ENCODE results near the gene PDIA5. TPM values are rescaled to one million over a fixed set of nuclear protein-coding genes. Genes with fewer than 3 reads are reported as not detected.

PDIA5 gene
- polyA plus RNA-seq, 1 donor from 2014 or later: 1.4 TPM

DNA sequence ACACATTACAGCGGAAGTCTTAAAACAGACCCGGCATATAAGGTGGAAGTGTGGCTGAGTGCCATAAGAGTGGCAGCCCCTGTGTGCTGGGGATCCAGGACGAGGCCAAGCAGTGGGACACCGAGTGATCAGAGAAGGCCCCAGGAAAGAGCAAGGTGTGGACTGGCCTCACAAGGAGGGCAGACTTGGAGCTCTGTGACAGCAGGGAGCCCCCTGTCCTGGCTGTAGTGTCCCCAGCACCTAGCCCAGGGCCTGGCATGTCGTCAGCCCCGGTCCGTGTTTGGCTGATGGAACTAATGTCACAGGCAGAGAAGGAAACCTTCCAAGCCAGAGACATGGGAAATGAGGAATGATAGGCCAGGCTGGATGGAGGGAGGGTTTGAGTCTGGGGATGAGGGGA, 4.8 kb downstream of the PDIA5 start:
- H3K36me3 ChIP-seq (ENCODE audit: insufficient read depth, low read length): no peaks in the 10 kb centered on the region
- H3K27ac ChIP-seq (ENCODE audit: low read length): no peak overlapping the region
- H3K9me2 ChIP-seq (ENCODE audit: insufficient read depth, low read length): no peaks in the 10 kb centered on the region
- TF ChIP-seq RAD21 (conservative IDR thresholded peaks at IDR 0.05): no peak
- no peak for TF ChIP-seq EZH2 (IDR thresholded peaks at IDR 0.05; ENCODE audit: borderline replicate concordance, insufficient read depth, low read length, poor library complexity, severe bottlenecking)
- no peak for TF ChIP-seq SMC3 (conservative IDR thresholded peaks at IDR 0.05; ENCODE audit: poor library complexity)
- TF ChIP-seq, protein P1, sequence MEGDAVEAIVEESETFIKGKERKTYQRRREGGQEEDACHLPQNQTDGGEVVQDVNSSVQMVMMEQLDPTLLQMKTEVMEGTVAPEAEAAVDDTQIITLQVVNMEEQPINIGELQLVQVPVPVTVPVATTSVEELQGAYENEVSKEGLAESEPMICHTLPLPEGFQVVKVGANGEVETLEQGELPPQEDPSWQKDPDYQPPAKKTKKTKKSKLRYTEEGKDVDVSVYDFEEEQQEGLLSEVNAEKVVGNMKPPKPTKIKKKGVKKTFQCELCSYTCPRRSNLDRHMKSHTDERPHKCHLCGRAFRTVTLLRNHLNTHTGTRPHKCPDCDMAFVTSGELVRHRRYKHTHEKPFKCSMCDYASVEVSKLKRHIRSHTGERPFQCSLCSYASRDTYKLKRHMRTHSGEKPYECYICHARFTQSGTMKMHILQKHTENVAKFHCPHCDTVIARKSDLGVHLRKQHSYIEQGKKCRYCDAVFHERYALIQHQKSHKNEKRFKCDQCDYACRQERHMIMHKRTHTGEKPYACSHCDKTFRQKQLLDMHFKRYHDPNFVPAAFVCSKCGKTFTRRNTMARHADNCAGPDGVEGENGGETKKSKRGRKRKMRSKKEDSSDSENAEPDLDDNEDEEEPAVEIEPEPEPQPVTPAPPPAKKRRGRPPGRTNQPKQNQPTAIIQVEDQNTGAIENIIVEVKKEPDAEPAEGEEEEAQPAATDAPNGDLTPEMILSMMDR (IDR thresholded peaks at IDR 0.05; ENCODE audit: poor library complexity, severe bottlenecking): no peak
- no peak for TF ChIP-seq TAF1 (IDR thresholded peaks at IDR 0.05; ENCODE audit: low read depth)
- no peak for TF ChIP-seq MXI1 (conservative IDR thresholded peaks at IDR 0.05; ENCODE audit: poor library complexity, severe bottlenecking)
- no peak for TF ChIP-seq POLR2AphosphoS5 (IDR thresholded peaks at IDR 0.05)
- TF ChIP-seq, protein P2, sequence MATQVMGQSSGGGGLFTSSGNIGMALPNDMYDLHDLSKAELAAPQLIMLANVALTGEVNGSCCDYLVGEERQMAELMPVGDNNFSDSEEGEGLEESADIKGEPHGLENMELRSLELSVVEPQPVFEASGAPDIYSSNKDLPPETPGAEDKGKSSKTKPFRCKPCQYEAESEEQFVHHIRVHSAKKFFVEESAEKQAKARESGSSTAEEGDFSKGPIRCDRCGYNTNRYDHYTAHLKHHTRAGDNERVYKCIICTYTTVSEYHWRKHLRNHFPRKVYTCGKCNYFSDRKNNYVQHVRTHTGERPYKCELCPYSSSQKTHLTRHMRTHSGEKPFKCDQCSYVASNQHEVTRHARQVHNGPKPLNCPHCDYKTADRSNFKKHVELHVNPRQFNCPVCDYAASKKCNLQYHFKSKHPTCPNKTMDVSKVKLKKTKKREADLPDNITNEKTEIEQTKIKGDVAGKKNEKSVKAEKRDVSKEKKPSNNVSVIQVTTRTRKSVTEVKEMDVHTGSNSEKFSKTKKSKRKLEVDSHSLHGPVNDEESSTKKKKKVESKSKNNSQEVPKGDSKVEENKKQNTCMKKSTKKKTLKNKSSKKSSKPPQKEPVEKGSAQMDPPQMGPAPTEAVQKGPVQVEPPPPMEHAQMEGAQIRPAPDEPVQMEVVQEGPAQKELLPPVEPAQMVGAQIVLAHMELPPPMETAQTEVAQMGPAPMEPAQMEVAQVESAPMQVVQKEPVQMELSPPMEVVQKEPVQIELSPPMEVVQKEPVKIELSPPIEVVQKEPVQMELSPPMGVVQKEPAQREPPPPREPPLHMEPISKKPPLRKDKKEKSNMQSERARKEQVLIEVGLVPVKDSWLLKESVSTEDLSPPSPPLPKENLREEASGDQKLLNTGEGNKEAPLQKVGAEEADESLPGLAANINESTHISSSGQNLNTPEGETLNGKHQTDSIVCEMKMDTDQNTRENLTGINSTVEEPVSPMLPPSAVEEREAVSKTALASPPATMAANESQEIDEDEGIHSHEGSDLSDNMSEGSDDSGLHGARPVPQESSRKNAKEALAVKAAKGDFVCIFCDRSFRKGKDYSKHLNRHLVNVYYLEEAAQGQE (IDR thresholded peaks at IDR 0.05; ENCODE audit: borderline replicate concordance): no peak
- TF ChIP-seq EP300 (conservative IDR thresholded peaks at IDR 0.05; ENCODE audit: poor library complexity, severe bottlenecking): no peak
- no peaks in the 10 kb centered on the region for H3K9me3 ChIP-seq (ENCODE audit: low read length)
- H3K4me2 ChIP-seq (ENCODE audit: low read length): no peak overlapping the region
- peaks cover 17% of the 10 kb centered on the region for H3K27me3 ChIP-seq (ENCODE audit: insufficient read depth, low read depth, low read length)
- no peaks in the 10 kb centered on the region for H4K20me1 ChIP-seq (ENCODE audit: insufficient read depth)
- no peaks in the 10 kb centered on the region for H3F3A ChIP-seq (ENCODE audit: insufficient read depth, low read length, poor library complexity, severe bottlenecking)
- H3K79me2 ChIP-seq (replicated peaks; ENCODE audit: insufficient read depth, low read length): no peaks in the 10 kb centered on the region
- no peak overlapping the region for H3K9ac ChIP-seq (ENCODE audit: low read length)
- no peak overlapping the region for H2AFZ ChIP-seq (ENCODE audit: low read depth, low read length)
- no peak overlapping the region for H3K4me3 ChIP-seq (ENCODE audit: low read length)

GRCh38 chr3:123072152-123072551, 5.3 kb downstream of the PDIA5 start:
- no peak overlapping the region for H3K4me3 ChIP-seq (ENCODE audit: low read length)
- no peaks in the 10 kb centered on the region for H3K36me3 ChIP-seq (ENCODE audit: insufficient read depth, low read length)
- H3K27ac ChIP-seq (ENCODE audit: low read length): no peak overlapping the region
- no peaks in the 10 kb centered on the region for H3K9me3 ChIP-seq (ENCODE audit: low read length)
- H3K79me2 ChIP-seq (replicated peaks; ENCODE audit: insufficient read depth, low read length): no peaks in the 10 kb centered on the region
- no peaks in the 10 kb centered on the region for H4K20me1 ChIP-seq (ENCODE audit: insufficient read depth)
- peaks cover 17% of the 10 kb centered on the region for H3K27me3 ChIP-seq (ENCODE audit: insufficient read depth, low read depth, low read length)
- no peak for TF ChIP-seq POLR2AphosphoS5 (IDR thresholded peaks at IDR 0.05)
- no peak for TF ChIP-seq EZH2 (IDR thresholded peaks at IDR 0.05; ENCODE audit: borderline replicate concordance, insufficient read depth, low read length, poor library complexity, severe bottlenecking)
- no peak for TF ChIP-seq RAD21 (conservative IDR thresholded peaks at IDR 0.05)
- no peak for TF ChIP-seq TAF1 (IDR thresholded peaks at IDR 0.05; ENCODE audit: low read depth)
- TF ChIP-seq, protein P1 (IDR thresholded peaks at IDR 0.05; ENCODE audit: poor library complexity, severe bottlenecking): no peak
- TF ChIP-seq EP300 (conservative IDR thresholded peaks at IDR 0.05; ENCODE audit: poor library complexity, severe bottlenecking): no peak
- no peak for TF ChIP-seq MXI1 (conservative IDR thresholded peaks at IDR 0.05; ENCODE audit: poor library complexity, severe bottlenecking)
- TF ChIP-seq, protein P2 (IDR thresholded peaks at IDR 0.05; ENCODE audit: borderline replicate concordance): no peak
- no peak overlapping the region for H3K9ac ChIP-seq (ENCODE audit: low read length)
- no peak overlapping the region for H2AFZ ChIP-seq (ENCODE audit: low read depth, low read length)
- H3K4me2 ChIP-seq (ENCODE audit: low read length): no peak overlapping the region
- no peaks in the 10 kb centered on the region for H3K9me2 ChIP-seq (ENCODE audit: insufficient read depth, low read length)
- H3F3A ChIP-seq (ENCODE audit: insufficient read depth, low read length, poor library complexity, severe bottlenecking): no peaks in the 10 kb centered on the region
